ENCODE data around the gene ASB8. TPM values are rescaled to one million over a fixed set of nuclear protein-coding genes. Genes with fewer than 3 reads are reported as not detected.
A peak's percentile ranks its signal among the peaks of the same experiment; 100 is the strongest.

Gene ASB8
- total RNA-seq, 3 donors from 2014 or later = 41.1 to 46.6 (median 41.3) TPM

GRCh38 chr12:48194799-48195201 is 37.5 kb upstream of the ASB8 start:
- no peak for DNase-seq
- H3K4me3 ChIP-seq = no peak overlapping the region
- H3K4me1 ChIP-seq (ENCODE audit: low read depth) = peaks cover 7% of the 10 kb centered on the region
- no peaks in the 10 kb centered on the region for H3K36me3 ChIP-seq (ENCODE audit: low read depth)
- no peak for TF ChIP-seq CTCF (IDR thresholded peaks at IDR 0.05)
- ATAC-seq = no peak
- H3K9me3 ChIP-seq = no peaks in the 10 kb centered on the region
- intact Hi-C loops (cut with DNase I, micrococcal nuclease) = no loop called here

GRCh38 chr12:48193623-48194022 is 36.3 kb upstream of the ASB8 start:
- H3K36me3 ChIP-seq (ENCODE audit: low read depth) = no peaks in the 10 kb centered on the region
- no peaks in the 10 kb centered on the region for H3K4me1 ChIP-seq (ENCODE audit: low read depth)
- intact Hi-C loops (cut with DNase I, micrococcal nuclease) = no loop called here
- TF ChIP-seq CTCF (IDR thresholded peaks at IDR 0.05) = no peak
- ATAC-seq (no peak), DNase-seq (no peak)
- H3K9me3 ChIP-seq = no peaks in the 10 kb centered on the region
- no peak overlapping the region for H3K4me3 ChIP-seq

- no peak for TF ChIP-seq CTCF (IDR thresholded peaks at IDR 0.05)
- no peaks in the 10 kb centered on the region for H3K4me1 ChIP-seq (ENCODE audit: low read depth)
- no peak overlapping the region for H3K4me3 ChIP-seq
- no peaks in the 10 kb centered on the region for H3K36me3 ChIP-seq (ENCODE audit: low read depth)
- no peak for ATAC-seq
- no peaks in the 10 kb centered on the region for H3K9me3 ChIP-seq
- intact Hi-C loops (cut with DNase I, micrococcal nuclease) = no loop called here
- no peak for DNase-seq
These were observed 35.5 kb upstream of the ASB8 start for GRCh38 chr12:48192861-48193260.

GRCh38 chr12:48191096-48191495 is 33.8 kb upstream of the ASB8 start:
- intact Hi-C loops (cut with DNase I, micrococcal nuclease) = no loop called here
- DNase-seq (no peak), ATAC-seq (no peak)
- Histone ChIP-seq H3K9me3 (no peaks in the 10 kb centered on the region), H3K36me3 (ENCODE audit: low read depth) (no peaks in the 10 kb centered on the region), H3K4me3 (no peak overlapping the region), H3K4me1 (ENCODE audit: low read depth) (no peaks in the 10 kb centered on the region)
- no peak for TF ChIP-seq CTCF (IDR thresholded peaks at IDR 0.05)

GRCh38 chr12:48189331-48190125 is 32.2 kb upstream of the ASB8 start:
- no peaks in the 10 kb centered on the region for H3K9me3 ChIP-seq
- H3K36me3 ChIP-seq (ENCODE audit: low read depth) = no peaks in the 10 kb centered on the region
- peak in 1 of 3 donors; percentile 90 for DNase-seq
- TF ChIP-seq CTCF (IDR thresholded peaks at IDR 0.05) = peak; percentile 77
- intact Hi-C loops (cut with DNase I, micrococcal nuclease) = no loop called here
- H3K4me1 ChIP-seq (ENCODE audit: low read depth) = no peaks in the 10 kb centered on the region
- peak; percentile 89 for ATAC-seq
- H3K4me3 ChIP-seq = no peak overlapping the region

Measured in mucosa of descending colon (tissue), 3 donors.